Measurements from ENCODE around the gene TNK1. TPM values are rescaled to one million over a fixed set of nuclear protein-coding genes. Genes with fewer than 3 reads are reported as not detected.

TNK1 gene
- total RNA-seq, 1 experiment from 2014 or later: 6.4 TPM

DNA sequence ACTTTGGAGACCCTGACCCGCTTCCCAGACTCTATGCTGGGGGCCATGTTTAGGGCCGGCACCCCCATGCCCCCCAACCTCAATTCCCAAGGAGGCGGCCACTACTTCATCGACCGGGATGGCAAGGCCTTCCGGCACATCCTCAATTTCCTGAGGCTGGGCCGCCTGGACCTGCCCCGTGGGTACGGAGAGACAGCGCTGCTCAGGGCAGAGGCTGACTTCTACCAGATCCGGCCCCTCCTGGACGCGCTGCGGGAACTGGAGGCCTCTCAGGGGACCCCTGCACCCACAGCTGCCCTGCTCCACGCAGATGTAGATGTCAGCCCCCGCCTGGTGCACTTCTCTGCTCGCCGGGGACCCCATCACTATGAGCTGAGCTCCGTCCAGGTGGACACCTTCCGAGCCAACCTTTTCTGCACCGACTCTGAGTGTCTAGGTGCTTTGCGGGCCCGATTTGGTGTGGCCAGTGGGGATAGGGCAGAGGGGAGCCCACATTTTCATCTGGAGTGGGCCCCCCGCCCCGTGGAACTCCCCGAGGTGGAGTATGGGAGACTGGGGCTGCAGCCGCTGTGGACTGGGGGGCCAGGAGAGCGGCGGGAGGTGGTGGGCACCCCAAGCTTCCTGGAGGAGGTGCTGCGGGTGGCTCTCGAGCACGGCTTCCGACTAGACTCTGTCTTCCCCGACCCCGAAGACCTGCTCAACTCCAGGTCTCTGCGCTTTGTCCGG, 27.8 kb upstream of the TNK1 start:
- Mint-ChIP-seq H3K27ac (ENCODE audit: low read depth, unreplicated experiment) (peak overlapping the region; percentile 93), H3K4me3 (ENCODE audit: unreplicated experiment) (peak overlapping the region; percentile 85), H3K27me3 (ENCODE audit: insufficient read depth, unreplicated experiment) (no peaks in the 10 kb centered on the region), H3K9me3 (ENCODE audit: unreplicated experiment) (no peaks in the 10 kb centered on the region), H3K4me1 (ENCODE audit: insufficient read depth, unreplicated experiment) (peaks cover 17% of the 10 kb centered on the region), H3K36me3 (ENCODE audit: insufficient read depth, unreplicated experiment) (peaks cover 22% of the 10 kb centered on the region)
- no peak for DNase-seq (ENCODE audit: unreplicated experiment)
- no TSS peak for BruUV-seq (replicated peaks)
- intact Hi-C loops (cut with micrococcal nuclease): loop anchor here (5.0 to 10.0 kb wide), 2 partner anchors 129 to 332 kb away; partner anchors contain the start of genes POLR2A, SLC35G6, TP53 and WRAP53
- TF ChIP-seq CTCF (IDR thresholded peaks at IDR 0.05; ENCODE audit: unreplicated experiment): no peak
- POLR2A ChIA-PET: interaction anchor here (0.7 to 7.3 kb wide), 16 partner anchors 23 to 490 kb away, joined by 3 to 76 read pairs (median 12); partner anchors contain the start of genes CD68, GPS2, NEURL4 and PLSCR3
- CTCF ChIA-PET: interaction anchor here (0.6 to 6.0 kb wide), 10 partner anchors 9 to 307 kb away, joined by 3 to 57 read pairs (median 4); partner anchors contain the start of gene TMEM102

GRCh38 chr17:7354262-7354843, 26.5 kb upstream of the TNK1 start:
- Mint-ChIP-seq H3K36me3 (ENCODE audit: insufficient read depth, unreplicated experiment) (peaks cover 14% of the 10 kb centered on the region), H3K27ac (ENCODE audit: low read depth, unreplicated experiment) (peak overlapping the region; percentile 93), H3K4me1 (ENCODE audit: insufficient read depth, unreplicated experiment) (peaks cover 17% of the 10 kb centered on the region), H3K27me3 (ENCODE audit: insufficient read depth, unreplicated experiment) (no peaks in the 10 kb centered on the region), H3K4me3 (ENCODE audit: unreplicated experiment) (peak overlapping the region; percentile 85), H3K9me3 (ENCODE audit: unreplicated experiment) (no peaks in the 10 kb centered on the region)
- intact Hi-C loops (cut with micrococcal nuclease): loop anchor here (2.0 to 10.0 kb wide), 3 partner anchors 26 to 330 kb away; partner anchors contain the start of genes POLR2A, SLC35G6, TNK1 and TP53
- no peak for TF ChIP-seq CTCF (IDR thresholded peaks at IDR 0.05; ENCODE audit: unreplicated experiment)
- peak; percentile 91 for DNase-seq (ENCODE audit: unreplicated experiment)
- CTCF ChIA-PET: interaction anchor here (0.6 to 6.0 kb wide), 10 partner anchors 31 to 309 kb away, joined by 3 to 57 read pairs (median 4); partner anchors contain the start of gene TMEM102
- POLR2A ChIA-PET: interaction anchor here (0.6 to 7.3 kb wide), 21 partner anchors 20 to 577 kb away, joined by 3 to 76 read pairs (median 5); partner anchors contain the start of genes GPS2, NEURL4, PLSCR3 and POLR2A
- no TSS peak for BruUV-seq (replicated peaks)

DNA sequence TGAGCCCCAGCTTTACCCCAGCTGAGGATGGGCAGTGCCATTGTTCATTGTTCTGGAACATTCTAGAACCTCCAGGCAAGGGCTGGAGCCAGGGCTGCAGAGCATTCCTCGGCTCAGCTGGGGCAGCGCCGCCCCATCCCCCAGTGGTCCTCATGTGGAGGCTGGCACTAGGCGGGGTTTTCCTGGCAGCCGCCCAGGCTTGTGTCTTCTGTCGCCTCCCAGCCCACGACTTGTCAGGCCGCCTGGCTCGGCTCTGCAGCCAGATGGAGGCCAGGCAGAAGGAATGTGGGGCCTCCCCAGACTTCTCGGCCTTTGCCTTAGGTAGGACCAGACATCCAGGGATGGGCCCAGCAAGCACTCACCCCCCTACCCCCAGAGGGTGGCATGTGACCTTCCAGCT, 25.8 kb upstream of the TNK1 start, which contains the start of gene TMEM95:
TMEM95 (plus strand) TSS at position 104 of the 400 bp plus-strand sequence; CDS start at position 153, 49 bp downstream.
- intact Hi-C loops (cut with micrococcal nuclease): loop anchor here (2.0 to 10.0 kb wide), 2 partner anchors 26 to 330 kb away; partner anchors contain the start of genes TNK1, TP53 and WRAP53
- H3K4me1 Mint-ChIP-seq (ENCODE audit: insufficient read depth, unreplicated experiment): peaks cover 11% of the 10 kb centered on the region
- ChIA-PET CTCF (interaction anchor here (0.6 to 6.0 kb wide), 21 partner anchors 15 to 332 kb away, joined by 3 to 57 read pairs (median 5); partner anchors contain the start of genes POLR2A, TMEM102 and TP53), POLR2A (interaction anchor here (0.6 to 7.3 kb wide), 21 partner anchors 20 to 577 kb away, joined by 3 to 76 read pairs (median 5); partner anchors contain the start of genes GPS2, NEURL4, PLSCR3 and POLR2A)
- peak within 1 kb of the TSS; percentile 93 for H3K27ac Mint-ChIP-seq (ENCODE audit: low read depth, unreplicated experiment)
- H3K27me3 Mint-ChIP-seq (ENCODE audit: insufficient read depth, unreplicated experiment): no peaks in the 10 kb centered on the region
- TF ChIP-seq CTCF (IDR thresholded peaks at IDR 0.05; ENCODE audit: unreplicated experiment): no peak
- DNase-seq (ENCODE audit: unreplicated experiment): no peak
- peak within 1 kb of the TSS; percentile 85 for H3K4me3 Mint-ChIP-seq (ENCODE audit: unreplicated experiment)
- H3K36me3 Mint-ChIP-seq (ENCODE audit: insufficient read depth, unreplicated experiment): peaks cover 14% of the 10 kb centered on the region
- H3K9me3 Mint-ChIP-seq (ENCODE audit: unreplicated experiment): no peaks in the 10 kb centered on the region
- no TSS peak for BruUV-seq (replicated peaks)
